Measurements from ENCODE around the gene SPATA2.

GRCh38 chr20:49889001-49889934 is 26.1 kb downstream of the SPATA2 start:
- no peak for TF ChIP-seq CTCF (CRISPR knock-in tag; IDR thresholded peaks at IDR 0.05)
- no peak for TF ChIP-seq HHEX (CRISPR knock-in tag; IDR thresholded peaks at IDR 0.05)
- peak; percentile 37; the same call in 1 of the 2 replicates for TF ChIP-seq RARA (CRISPR knock-in tag; IDR thresholded peaks at IDR 0.05)
- no peak for TF ChIP-seq ZNF780A (CRISPR knock-in tag; IDR thresholded peaks at IDR 0.05)
- no peak for TF ChIP-seq PHB2 (IDR thresholded peaks at IDR 0.05; ENCODE audit: partially characterized antibody)
- TF ChIP-seq EZH2 (conservative IDR thresholded peaks at IDR 0.05; ENCODE audit: low read depth, low read length) = no peak
- no peak for TF ChIP-seq NR2C2 (CRISPR knock-in tag; IDR thresholded peaks at IDR 0.05; ENCODE audit: borderline replicate concordance)
- no peak for TF ChIP-seq ZFAT (CRISPR knock-in tag; conservative IDR thresholded peaks at IDR 0.05)
- TF ChIP-seq CEBPG (CRISPR knock-in tag; IDR thresholded peaks at IDR 0.05) = no peak

Measured in HepG2 (cell line).